HepG2 (cell line): ENCODE data around the gene GLCE. TPM values are rescaled to one million over a fixed set of nuclear protein-coding genes. Genes with fewer than 3 reads are reported as not detected.

Experiments used
- ATAC-seq: fragments of 200-7000 bp; cut with Tn5 transposase; 3 replicates; pipeline ENCODE4 v1.9.1; 2020; ENCODE audit warnings: mild to moderate bottlenecking, moderate library complexity
- BruUV-seq: library from RNA; stranded (reverse); fragments of 400-500 nt; replicated peaks from 2 replicates; lab custom pipeline; 2021; lab: Mats Ljungman, UMichigan
- CTCF ChIA-PET: fragments of 300-600 bp; formaldehyde crosslinking; extraction: SDS; loops from one replicate; lab custom pipeline; 2021; ENCODE audit warnings: low total read pairs, inconsistent platforms, low intra/inter-chr PET ratio; lab: Yijun Ruan, JAX
- POLR2A ChIA-PET: fragments of 350-600 bp; sonication (Branson Sonifier 250); formaldehyde crosslinking; loops from one replicate; lab custom pipeline; 2020; ENCODE audit warnings: antibody characterized with exemption, inconsistent platforms; lab: Yijun Ruan, JAX
- DNase-seq: peaks from one replicate; pipeline ENCODE4 v3.0.0-alpha.2; 2015; ENCODE audit warnings: low spot score
- FAIRE-seq: peaks from 3 replicates; lab custom pipeline; 2011; peaks lifted over from hg19 to GRCh38; lab: Jason Lieb, UNC
- H2AFZ ChIP-seq: one replicate; pipeline ENCODE4 v1.6.1; 2011; ENCODE audit warnings: low read length, inconsistent platforms
- H3K27ac ChIP-seq: fragments of 300-600 bp; 3 replicates; pipeline ENCODE4 v1.8.0; 2011; ENCODE audit warnings: mixed run types, mild to moderate bottlenecking, mixed read lengths, low read length, inconsistent platforms; ENCODE audit not compliant: insufficient read depth; ENCODE audit errors: extremely low read length
- H3K27me3 ChIP-seq, 2 experiments: fragments of 200-600 bp in 1 of 2; 2 replicates in 1 of 2; 3 replicates in 1 of 2; pipeline versions ENCODE4 v1.6.0 to v1.8.0; 2011; ENCODE audit warnings: low read length in 2 of 2, mild to moderate bottlenecking in 2 of 2, moderate library complexity in 2 of 2, inconsistent platforms in 1 of 2; ENCODE audit not compliant: insufficient read depth in 2 of 2, control insufficient read depth in 1 of 2
- H3K36me3 ChIP-seq, 2 experiments: fragments of 200-600 bp in 1 of 2; replicated peaks in 1 of 2; 2 replicates in 1 of 2; 3 replicates in 1 of 2; pipeline versions ENCODE4 v1.5.1 to v1.8.0; 2011; ENCODE audit warnings: low read length in 2 of 2, inconsistent platforms in 1 of 2; ENCODE audit not compliant: insufficient read depth in 2 of 2, control insufficient read depth in 1 of 2
- H3K4me1 ChIP-seq: 2 replicates; pipeline ENCODE4 v1.5.1; 2012; ENCODE audit warnings: low read length, inconsistent platforms; ENCODE audit not compliant: insufficient read depth
- H3K4me2 ChIP-seq: 2 replicates; pipeline ENCODE4 v1.6.0; 2011; ENCODE audit warnings: low read depth, low read length, inconsistent platforms
- H3K4me3 ChIP-seq, 3 experiments: fragments of 200-600 bp in 1 of 3; sonication (generic), shearing (Covaris generic) in 1 of 3; replicated peaks in 1 of 3; 2 replicates each; pipeline ENCODE4 v1.5.1; 2011 to 2016; ENCODE audit warnings: low read length in 3 of 3, inconsistent platforms in 2 of 3, low read depth in 2 of 3, mild to moderate bottlenecking in 2 of 3, control low read depth in 1 of 3, mixed read lengths in 1 of 3; ENCODE audit not compliant: insufficient read depth in 1 of 3
- H3K79me2 ChIP-seq: one replicate; pipeline ENCODE4 v1.6.1; 2011; ENCODE audit warnings: low read length, inconsistent platforms; ENCODE audit not compliant: insufficient read depth
- H3K9ac ChIP-seq: 2 replicates; pipeline ENCODE4 v1.6.0; 2011; ENCODE audit warnings: mild to moderate bottlenecking, low read depth, low read length, inconsistent platforms; ENCODE audit not compliant: insufficient read depth
- H3K9me3 ChIP-seq: 2 replicates; pipeline ENCODE4 v1.5.1; 2012; ENCODE audit warnings: mild to moderate bottlenecking, low read length
- H4K20me1 ChIP-seq: 2 replicates; pipeline ENCODE4 v1.6.0; 2011; ENCODE audit warnings: inconsistent platforms, mild to moderate bottlenecking, low read length, moderate library complexity; ENCODE audit not compliant: insufficient read depth
- ELF1 ChIP-seq: sonication (generic); formaldehyde crosslinking; IDR thresholded peaks from 2 replicates; pipeline ENCODE4 v1.4.0; 2020; ENCODE audit warnings: missing genetic modification reagents
- KLF13 ChIP-seq: sonication (generic); formaldehyde crosslinking; IDR thresholded peaks from 2 replicates; pipeline ENCODE4 v1.4.0; 2020; ENCODE audit warnings: mild to moderate bottlenecking, missing genetic modification reagents
- MBNL3 ChIP-seq: fragments of 250-450 bp; sonication (Bioruptor Pico); conservative IDR thresholded peaks from 2 replicates; pipeline ENCODE4 v1.8.0; 2022; ENCODE audit warnings: mild to moderate bottlenecking, inconsistent platforms
- SIN3B ChIP-seq: fragments of 150-350 bp; IDR thresholded peaks from 2 replicates; pipeline ENCODE4 v1.6.1; 2014; ENCODE audit warnings: low read length
- SNRNP70 ChIP-seq: fragments of 200-400 bp; formaldehyde crosslinking; IDR thresholded peaks from 2 replicates; pipeline ENCODE4 v1.6.1; 2017; ENCODE audit warnings: mild to moderate bottlenecking, low read depth, low read length, moderate library complexity
- TSC22D2 ChIP-seq: sonication (generic); formaldehyde crosslinking; IDR thresholded peaks from 2 replicates; pipeline ENCODE4 v1.5.1; 2020; ENCODE audit warnings: missing genetic modification reagents, mild to moderate bottlenecking, borderline replicate concordance
- ZNF24 ChIP-seq: fragments of 450-650 bp; IDR thresholded peaks from 2 replicates; pipeline ENCODE4 v1.6.1; 2017; ENCODE audit warnings: antibody characterized with exemption, mild to moderate bottlenecking
- ZNF776 ChIP-seq: sonication (generic); formaldehyde crosslinking; IDR thresholded peaks from 2 replicates; pipeline ENCODE4 v1.4.0; 2020; ENCODE audit warnings: mild to moderate bottlenecking, missing genetic modification reagents
- WGBS: methylation state at CpG from one replicate; pipeline ENCODE4 v1.1.6; 2017; ENCODE audit warnings: low lambda C conversion rate; 5-methylcytosine and 5-hydroxymethylcytosine counted together
- in situ Hi-C: cut with HindIII; loops from 2 replicates; pipeline ENCODE4 v1.10.0; 2017; ENCODE audit warnings: low pct_unique_long_range_greater_than_20kb; ENCODE audit not compliant: extremely low pct_ligation_motif_present
- intact Hi-C: fragments of 100-400 bp; cut with micrococcal nuclease; formaldehyde crosslinking; loops from one replicate; pipeline ENCODE4 v1.10.0; 2022; ENCODE audit not compliant: unreplicated experiment
- polyA plus RNA-seq, 8 experiments: library from polyadenylated mRNA; depleted of rRNA in 3 of 8; stranded (reverse) in 7 of 8; unstranded in 1 of 8; fragments of >200 nt; fragmentation: Illumina TruSeq in 4 of 8; extraction: Trizol in 4 of 8; gene quantifications; 2 replicates each; pipeline versions ENCODE4 v1.2.1 to v1.2.3, GENCODE V29; 2011 to 2016; ENCODE audit warnings: low read depth in 4 of 8, missing spikeins in 1 of 8, mixed read lengths in 1 of 8; ENCODE audit not compliant: insufficient read depth in 1 of 8
- total RNA-seq, 5 experiments: library from RNA; depleted of rRNA; stranded (reverse); fragments of >200 nt; fragmentation: Illumina TruSeq; extraction: Trizol; gene quantifications; 2 replicates each; pipeline ENCODE4 v1.2.3, GENCODE V29; 2016; ENCODE audit warnings: low read depth in 1 of 5
- TF ChIP-seq, protein P1 (sequence below): sonication (generic); formaldehyde crosslinking; IDR thresholded peaks from 2 replicates; pipeline ENCODE4 v1.8.1; 2023; ENCODE audit warnings: mild to moderate bottlenecking, moderate library complexity, missing genetic modification reagents
- TF ChIP-seq, protein P2 (sequence below): IDR thresholded peaks from 2 replicates; pipeline ENCODE4 v1.6.1; 2012; ENCODE audit warnings: low read depth, low read length, improper control_type of control experiment

GLCE gene
- total and polyA plus RNA-seq, 2 of the 13 experiments (the other 11 are each of a cell fraction or from before 2014, with no cell fraction given): 12.9 to 23.4 TPM

DNA sequence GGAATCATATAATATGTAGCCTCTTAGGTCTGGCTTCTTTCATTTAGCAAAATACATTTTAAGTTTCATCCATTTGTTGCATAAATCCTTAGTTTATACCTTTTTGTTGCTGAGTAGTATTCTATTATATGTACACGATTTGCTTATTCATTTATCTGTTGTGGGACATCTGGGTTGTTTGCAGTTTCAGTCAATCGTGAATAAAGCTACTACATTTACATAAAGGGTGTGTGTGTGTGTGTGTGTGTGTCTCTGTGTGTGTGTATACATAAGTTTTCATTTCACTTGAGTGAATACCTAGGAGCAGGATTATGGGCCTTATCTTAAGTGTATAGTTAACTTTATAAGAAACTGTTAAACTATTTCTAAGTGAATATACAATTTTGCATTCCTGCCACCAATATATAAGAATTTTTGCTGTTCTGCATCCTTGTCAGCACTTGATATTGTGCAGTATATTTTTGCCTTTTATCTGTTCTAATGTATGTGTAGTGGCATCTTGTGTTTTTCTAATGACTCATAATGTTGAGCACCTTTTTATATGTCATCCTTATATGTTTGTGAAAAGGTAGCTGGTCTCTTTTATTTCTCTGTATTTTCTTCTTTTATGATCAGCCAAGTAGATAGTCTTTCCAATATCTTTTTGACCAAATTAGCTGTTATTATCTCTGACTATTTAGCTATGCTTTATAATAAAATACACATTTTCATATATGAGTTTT lies 55.0 kb downstream of the GLCE start:
- FAIRE-seq: no peak
- no peaks in the 10 kb centered on the region for H4K20me1 ChIP-seq
- H3K4me2 ChIP-seq: no peak overlapping the region
- ChIA-PET CTCF (no interaction called here), POLR2A (no interaction called here)
- no peak for DNase-seq
- WGBS: 84% methylated on average over 2 of the region's 2 CpGs
- H3K9me3 ChIP-seq: no peaks in the 10 kb centered on the region
- H3K36me3 ChIP-seq: no peaks in the 10 kb centered on the region
- in situ Hi-C loops (no loop called here), intact Hi-C loops (no loop called here)
- no peak for ATAC-seq
- no TSS peak for BruUV-seq
- no peak overlapping the region for H2AFZ ChIP-seq
- peaks cover 9% of the 10 kb centered on the region for H3K4me1 ChIP-seq
- H3K27ac ChIP-seq: no peak overlapping the region
- TF ChIP-seq MBNL3: no peak
- no peak for TF ChIP-seq ZNF24
- no peak for TF ChIP-seq SNRNP70
- no peak for TF ChIP-seq ZNF776 (CRISPR knock-in tag)
- TF ChIP-seq, protein P1, sequence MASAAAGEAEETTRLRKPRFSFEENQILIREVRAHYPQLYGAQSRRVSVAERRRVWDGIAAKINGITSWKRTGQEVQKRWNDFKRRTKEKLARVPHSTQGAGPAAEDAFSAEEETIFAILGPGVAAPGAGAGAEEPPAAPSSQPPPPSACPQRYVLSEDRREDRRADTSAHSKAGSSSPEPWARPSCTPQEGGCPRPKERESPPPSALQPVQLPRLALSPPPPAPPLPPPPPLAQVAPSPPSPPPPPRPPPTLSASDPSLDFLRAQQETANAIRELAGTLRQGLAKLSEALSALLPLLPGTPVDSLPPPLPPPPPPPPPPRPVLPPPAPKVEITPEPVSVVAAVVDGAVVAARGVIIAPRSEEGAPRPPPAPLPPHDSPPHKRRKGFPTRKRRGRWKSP (CRISPR knock-in tag): no peak
- no peak for TF ChIP-seq TSC22D2 (CRISPR knock-in tag)
- TF ChIP-seq, protein P2, sequence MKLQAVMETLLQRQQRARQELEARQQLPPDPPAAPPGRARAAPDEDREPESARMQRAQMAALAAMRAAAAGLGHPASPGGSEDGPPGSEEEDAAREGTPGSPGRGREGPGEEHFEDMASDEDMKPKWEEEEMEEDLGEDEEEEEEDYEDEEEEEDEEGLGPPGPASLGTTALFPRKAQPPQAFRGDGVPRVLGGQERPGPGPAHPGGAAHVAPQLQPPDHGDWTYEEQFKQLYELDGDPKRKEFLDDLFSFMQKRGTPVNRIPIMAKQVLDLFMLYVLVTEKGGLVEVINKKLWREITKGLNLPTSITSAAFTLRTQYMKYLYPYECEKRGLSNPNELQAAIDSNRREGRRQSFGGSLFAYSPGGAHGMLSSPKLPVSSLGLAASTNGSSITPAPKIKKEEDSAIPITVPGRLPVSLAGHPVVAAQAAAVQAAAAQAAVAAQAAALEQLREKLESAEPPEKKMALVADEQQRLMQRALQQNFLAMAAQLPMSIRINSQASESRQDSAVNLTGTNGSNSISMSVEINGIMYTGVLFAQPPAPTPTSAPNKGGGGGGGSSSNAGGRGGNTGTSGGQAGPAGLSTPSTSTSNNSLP: no peak
- no peak for TF ChIP-seq SIN3B
- no peak for TF ChIP-seq KLF13 (CRISPR knock-in tag)
- TF ChIP-seq ELF1 (CRISPR knock-in tag): no peak
- no peaks in the 10 kb centered on the region for H3K27me3 ChIP-seq
- no peaks in the 10 kb centered on the region for H3K79me2 ChIP-seq
- H3K4me3 ChIP-seq: no peak overlapping the region
- H3K9ac ChIP-seq: no peak overlapping the region
